ENCODE measurements around the gene FTCD. TPM values are rescaled to one million over a fixed set of nuclear protein-coding genes. Genes with fewer than 3 reads are reported as not detected.

Gene FTCD
- total and polyA plus RNA-seq, 2 experiments from 2014 or later, result 18.9 to 27.4 TPM

DNA sequence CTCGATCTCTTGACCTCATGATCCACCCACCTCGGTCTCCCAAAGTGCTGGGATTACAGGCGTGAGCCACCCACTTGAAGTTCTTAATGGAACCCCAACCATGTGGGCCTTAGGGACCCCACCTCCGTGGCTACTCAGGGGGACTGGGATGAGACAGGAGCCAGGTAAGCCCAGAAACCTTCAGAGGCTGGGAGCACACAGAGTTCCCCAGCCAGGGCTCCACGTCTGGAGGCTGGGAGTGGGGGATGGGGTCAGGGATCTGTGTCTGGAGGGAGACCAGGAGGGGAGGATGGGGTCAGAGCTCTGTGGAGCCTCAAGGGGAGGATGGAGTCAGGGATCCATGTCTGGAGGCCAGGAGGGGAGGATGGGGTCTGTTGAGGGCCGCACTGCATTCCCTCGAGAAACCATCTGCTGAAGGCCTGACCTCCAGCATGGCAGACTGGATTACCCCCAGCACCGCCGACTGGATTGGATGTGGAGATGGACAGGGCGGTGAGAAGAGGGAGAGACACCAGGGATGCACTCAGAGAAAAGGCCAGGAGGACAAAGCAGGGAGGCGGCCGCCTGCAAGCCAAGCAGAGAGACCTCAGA, 2.1 kb upstream of the FTCD start:
- Histone ChIP-seq H3K36me3 (no peaks in the 10 kb centered on the region), H3K27ac (no peak overlapping the region), H3K4me3 (no peak overlapping the region), H3K27me3 (no peaks in the 10 kb centered on the region), H3K4me1 (ENCODE audit: low read depth) (peaks cover 34% of the 10 kb centered on the region), H3K9me3 (ENCODE audit: low read depth) (no peaks in the 10 kb centered on the region)
- DNase-seq (ENCODE audit: low read depth in 1 of 2, low spot score in 1 of 2), result no peak
- TF ChIP-seq, protein P1, sequence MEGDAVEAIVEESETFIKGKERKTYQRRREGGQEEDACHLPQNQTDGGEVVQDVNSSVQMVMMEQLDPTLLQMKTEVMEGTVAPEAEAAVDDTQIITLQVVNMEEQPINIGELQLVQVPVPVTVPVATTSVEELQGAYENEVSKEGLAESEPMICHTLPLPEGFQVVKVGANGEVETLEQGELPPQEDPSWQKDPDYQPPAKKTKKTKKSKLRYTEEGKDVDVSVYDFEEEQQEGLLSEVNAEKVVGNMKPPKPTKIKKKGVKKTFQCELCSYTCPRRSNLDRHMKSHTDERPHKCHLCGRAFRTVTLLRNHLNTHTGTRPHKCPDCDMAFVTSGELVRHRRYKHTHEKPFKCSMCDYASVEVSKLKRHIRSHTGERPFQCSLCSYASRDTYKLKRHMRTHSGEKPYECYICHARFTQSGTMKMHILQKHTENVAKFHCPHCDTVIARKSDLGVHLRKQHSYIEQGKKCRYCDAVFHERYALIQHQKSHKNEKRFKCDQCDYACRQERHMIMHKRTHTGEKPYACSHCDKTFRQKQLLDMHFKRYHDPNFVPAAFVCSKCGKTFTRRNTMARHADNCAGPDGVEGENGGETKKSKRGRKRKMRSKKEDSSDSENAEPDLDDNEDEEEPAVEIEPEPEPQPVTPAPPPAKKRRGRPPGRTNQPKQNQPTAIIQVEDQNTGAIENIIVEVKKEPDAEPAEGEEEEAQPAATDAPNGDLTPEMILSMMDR (IDR thresholded peaks at IDR 0.05; ENCODE audit: low read depth, low read length), result no peak

DNA sequence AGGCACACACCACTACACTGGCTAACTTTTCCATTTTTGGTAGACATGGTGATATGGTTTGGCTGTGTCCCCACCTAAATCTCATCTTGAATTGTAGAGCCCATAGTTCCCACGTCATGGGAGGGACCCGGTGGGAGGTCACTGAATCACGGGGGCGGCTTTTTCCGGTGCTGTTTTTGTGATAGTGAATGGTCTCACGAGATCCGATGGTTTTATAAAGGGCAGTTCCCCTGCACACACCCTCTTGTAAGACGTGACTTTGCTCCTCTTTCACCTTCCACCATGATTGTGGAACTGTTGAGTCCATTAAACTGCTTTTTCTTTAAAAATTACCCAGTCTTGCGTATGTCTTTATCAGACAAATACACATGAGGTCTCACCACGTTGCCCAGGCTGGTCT, 1.3 kb upstream of the FTCD start:
- no peak for DNase-seq (ENCODE audit: low read depth in 1 of 2, low spot score in 1 of 2)
- no peak overlapping the region for H3K4me3 ChIP-seq
- TF ChIP-seq, protein P1 (IDR thresholded peaks at IDR 0.05; ENCODE audit: low read depth, low read length), result no peak
- H3K27me3 ChIP-seq, result no peaks in the 10 kb centered on the region
- no peaks in the 10 kb centered on the region for H3K9me3 ChIP-seq (ENCODE audit: low read depth)
- peak overlapping the region; percentile 91 for H3K27ac ChIP-seq
- no peaks in the 10 kb centered on the region for H3K36me3 ChIP-seq
- peaks cover 37% of the 10 kb centered on the region for H3K4me1 ChIP-seq (ENCODE audit: low read depth)

DNA sequence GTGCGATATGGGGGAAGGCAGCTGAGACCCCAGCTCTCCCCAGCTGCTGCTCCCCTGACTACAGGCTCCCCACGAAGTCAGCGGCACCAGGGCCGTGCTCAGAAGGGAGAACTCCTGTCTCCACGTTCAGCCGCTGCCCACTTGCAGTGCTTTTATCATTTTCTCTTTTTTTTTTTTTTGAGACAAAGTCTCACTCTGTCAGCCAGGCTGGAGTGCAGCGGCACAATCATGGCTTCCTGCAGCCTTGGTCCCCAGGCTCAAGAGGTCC, 933 bp upstream of the FTCD start:
- H3K27ac ChIP-seq, result peak overlapping the region; percentile 91
- TF ChIP-seq, protein P1 (IDR thresholded peaks at IDR 0.05; ENCODE audit: low read depth, low read length), result no peak
- no peaks in the 10 kb centered on the region for H3K36me3 ChIP-seq
- no peaks in the 10 kb centered on the region for H3K27me3 ChIP-seq
- no peak overlapping the region for H3K4me3 ChIP-seq
- peaks cover 37% of the 10 kb centered on the region for H3K4me1 ChIP-seq (ENCODE audit: low read depth)
- H3K9me3 ChIP-seq (ENCODE audit: low read depth), result no peaks in the 10 kb centered on the region
- DNase-seq (ENCODE audit: low read depth in 1 of 2, low spot score in 1 of 2), result no peak

DNA sequence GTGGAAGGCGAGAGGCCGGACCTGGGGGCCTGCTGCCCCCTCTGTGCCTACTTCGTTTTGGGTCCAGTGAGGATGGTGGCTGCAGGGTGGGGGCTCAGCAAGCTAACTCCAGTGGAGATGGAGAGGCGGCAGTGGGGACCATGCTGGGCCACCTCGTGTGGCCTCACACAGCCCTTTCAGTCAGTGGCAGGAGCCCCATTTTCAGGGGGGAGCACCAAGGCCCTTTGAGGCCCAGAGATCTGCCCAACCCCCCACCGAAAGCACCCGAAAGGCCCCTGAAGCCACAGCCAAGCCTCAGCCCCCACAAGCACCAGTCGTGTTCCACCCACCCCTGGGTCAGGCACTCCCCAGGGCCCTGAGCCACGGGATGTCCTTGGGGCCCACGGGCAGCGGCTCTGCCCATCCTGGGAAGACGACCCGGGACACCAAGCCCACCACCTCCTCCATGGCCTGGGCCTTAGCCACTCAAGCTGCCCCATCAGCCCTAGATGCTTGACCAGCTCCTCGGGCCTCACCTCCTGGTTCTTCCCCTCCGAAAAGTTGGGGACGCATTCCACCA, 345 bp downstream of the FTCD start:
- no peaks in the 10 kb centered on the region for H3K9me3 ChIP-seq (ENCODE audit: low read depth)
- DNase-seq (ENCODE audit: low read depth in 1 of 2, low spot score in 1 of 2), result no peak
- H3K27me3 ChIP-seq, result no peaks in the 10 kb centered on the region
- peaks cover 37% of the 10 kb centered on the region for H3K4me1 ChIP-seq (ENCODE audit: low read depth)
- no peaks in the 10 kb centered on the region for H3K36me3 ChIP-seq
- peak overlapping the region; percentile 91 for H3K27ac ChIP-seq
- TF ChIP-seq, protein P1 (IDR thresholded peaks at IDR 0.05; ENCODE audit: low read depth, low read length), result no peak
- no peak overlapping the region for H3K4me3 ChIP-seq

DNA sequence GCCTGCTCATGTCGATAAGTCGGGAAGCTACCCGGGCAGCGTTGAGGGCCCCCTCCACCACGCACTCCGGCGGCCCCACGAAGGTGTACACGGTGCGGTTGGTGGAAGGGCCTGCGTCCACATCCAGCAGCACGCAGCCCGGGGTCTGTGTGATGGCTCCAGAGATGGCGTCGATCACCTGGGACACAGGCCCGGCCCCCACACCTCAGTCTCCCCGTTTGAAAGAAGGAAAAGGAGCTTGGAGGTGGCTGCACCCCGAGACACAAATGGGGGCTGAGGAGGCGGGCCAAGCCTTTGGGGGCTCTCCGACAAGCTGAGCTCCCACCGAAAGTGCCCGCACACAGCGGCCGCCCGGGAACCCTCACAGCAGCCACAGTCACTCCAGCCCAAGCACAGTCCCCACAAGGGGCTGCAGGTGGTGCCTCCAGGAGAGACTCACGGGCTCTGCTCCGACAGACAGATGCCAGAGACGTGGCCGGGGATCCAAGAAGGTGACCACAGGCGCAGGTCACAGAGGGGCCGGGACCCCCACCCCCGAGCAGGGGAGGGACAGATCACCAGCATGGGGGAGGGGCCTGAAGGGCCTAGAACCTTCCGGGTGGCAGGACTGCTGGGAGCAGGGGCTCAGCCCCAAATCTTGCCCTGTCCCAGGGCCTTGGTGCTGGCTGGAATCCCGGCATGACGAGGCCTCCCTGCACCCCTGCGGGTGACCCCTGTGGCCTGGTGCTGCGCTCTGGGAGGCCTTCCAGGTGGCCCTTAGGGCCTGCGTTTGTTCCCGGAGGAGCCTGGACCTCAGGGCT, 1.0 kb downstream of the FTCD start:
- no peak overlapping the region for H3K4me3 ChIP-seq
- DNase-seq (ENCODE audit: low read depth in 1 of 2, low spot score in 1 of 2), result no peak
- no peaks in the 10 kb centered on the region for H3K27me3 ChIP-seq
- no peaks in the 10 kb centered on the region for H3K9me3 ChIP-seq (ENCODE audit: low read depth)
- TF ChIP-seq, protein P1 (IDR thresholded peaks at IDR 0.05; ENCODE audit: low read depth, low read length), result no peak
- no peaks in the 10 kb centered on the region for H3K36me3 ChIP-seq
- H3K4me1 ChIP-seq (ENCODE audit: low read depth), result peaks cover 37% of the 10 kb centered on the region
- peak overlapping the region; percentile 91 for H3K27ac ChIP-seq
